Activated CD4-positive, CD25-positive, alpha-beta regulatory T cell treated with anti-CD3 and anti-CD28 coated beads, Interleukin-2, amount 50 U/mL, for 72 hours (primary cell): Measurements from ENCODE around the gene EIF3B.
"Not testable (repeated sequence)": the region's sequence is repeated elsewhere in the genome, so short reads cannot be mapped to it uniquely, and the experiment has no call there.

ENCODE experiments used
- DNase-seq: peaks from one replicate; pipeline ENCODE4 v3.0.0; 2021

EIF3B gene

GRCh38 chr7:2403718-2404648 is 49.4 kb downstream of the EIF3B start:
- DNase-seq = peak; percentile 44

DNA sequence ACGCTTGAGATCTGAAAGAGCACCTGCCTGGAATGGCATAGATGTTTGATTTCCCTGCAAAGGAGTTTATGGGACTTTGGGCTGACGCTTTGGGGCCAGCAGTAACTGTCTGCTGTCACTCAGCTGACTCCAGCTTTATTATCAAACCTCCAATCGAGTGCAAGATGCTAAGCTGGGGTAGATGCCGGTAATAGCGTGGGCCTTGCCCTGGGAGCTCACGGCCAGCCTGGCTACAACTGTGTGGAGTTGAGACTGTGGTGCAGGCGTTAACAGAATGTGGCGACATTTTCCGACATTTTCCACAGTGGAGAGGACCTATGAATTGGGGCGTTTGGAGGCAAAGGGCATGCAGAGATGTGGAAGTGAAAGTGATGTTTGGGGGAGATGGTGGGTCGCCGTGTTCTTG is 50.1 kb downstream of the EIF3B start:
- no peak for DNase-seq

GRCh38 chr7:2405201-2405600 is 50.6 kb downstream of the EIF3B start:
- no peak for DNase-seq

DNA sequence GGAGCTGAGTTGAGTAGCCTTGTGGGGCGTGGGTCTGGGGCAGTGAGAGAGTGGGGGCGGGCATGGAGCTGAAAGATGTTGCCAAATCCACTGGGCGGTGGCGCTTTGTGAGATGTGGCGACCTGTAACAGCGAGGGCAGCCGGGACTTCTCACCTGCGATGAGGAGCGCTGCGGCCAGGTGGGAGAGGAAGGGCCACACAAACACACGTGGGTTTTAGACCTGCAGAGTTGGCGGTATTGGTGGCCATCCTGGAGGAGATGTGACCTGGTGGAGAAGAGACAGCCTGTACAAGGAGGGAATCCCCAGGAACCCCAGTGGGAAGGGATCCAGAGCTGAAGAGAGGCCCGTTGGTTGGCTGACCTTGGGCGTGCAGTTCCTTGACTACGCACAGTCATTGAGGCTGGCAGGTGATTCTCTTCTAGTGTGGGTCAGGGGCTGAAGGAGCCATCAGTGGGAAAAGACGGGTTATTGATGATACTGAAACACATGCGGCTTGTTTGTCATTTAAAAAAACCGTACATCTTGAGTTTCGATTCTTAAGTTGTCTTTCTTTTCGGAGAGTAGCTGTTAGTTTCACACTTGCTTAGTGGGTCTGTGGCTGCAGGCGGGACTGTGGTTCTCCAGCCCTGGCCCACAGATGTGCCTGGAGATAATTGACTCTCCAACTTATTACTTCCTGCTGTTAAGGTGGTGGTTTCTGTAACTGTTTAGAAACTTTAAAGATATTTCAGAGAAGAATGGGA is 51.1 kb downstream of the EIF3B start:
- peak; percentile 53 for DNase-seq

DNA sequence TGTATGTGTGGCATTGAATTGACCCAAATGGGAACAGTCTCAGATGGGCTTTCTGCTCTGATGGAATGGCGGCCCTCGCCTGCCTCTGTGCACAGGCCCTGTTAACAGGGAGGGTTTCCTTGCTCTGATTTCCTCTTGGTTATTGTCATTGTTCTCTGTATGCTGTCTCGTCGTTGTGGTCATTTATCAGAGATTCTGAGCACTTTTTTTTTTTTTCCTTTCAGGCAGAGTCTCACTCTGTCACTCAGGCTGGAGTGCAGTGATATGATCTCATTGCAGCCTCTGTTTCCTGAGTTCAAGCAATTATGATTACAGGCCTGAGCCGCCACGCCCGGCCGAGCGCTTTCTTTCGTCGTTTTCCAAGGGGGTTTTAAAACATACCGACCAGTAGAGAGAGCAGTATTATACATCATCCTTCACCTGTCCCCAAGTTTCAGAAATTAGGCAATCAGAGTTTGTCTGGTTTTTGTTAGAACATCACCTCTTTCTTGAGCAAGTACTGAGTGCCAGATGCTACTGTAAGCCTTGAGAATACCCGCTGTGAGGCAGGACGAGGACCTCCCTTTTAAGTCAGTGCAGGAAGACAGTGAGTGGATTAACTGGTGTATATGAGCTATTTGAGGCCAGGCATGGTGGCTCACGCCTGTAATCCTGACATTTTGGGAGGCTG is 55.3 kb downstream of the EIF3B start:
- no peak for DNase-seq

GRCh38 chr7:2411049-2411448 is 56.4 kb downstream of the EIF3B start:
- no peak for DNase-seq

- no peak for DNase-seq
Measured at GRCh38 chr7:2411815-2412586, 57.4 kb downstream of the EIF3B start.

- DNase-seq = no peak
Measured at GRCh38 chr7:2412587-2413201, 58.1 kb downstream of the EIF3B start.

GRCh38 chr7:2416063-2416462 is 61.4 kb downstream of the EIF3B start:
- DNase-seq = no peak

- no peak for DNase-seq
Measured at GRCh38 chr7:2416650-2417049, 62.0 kb downstream of the EIF3B start.

DNA sequence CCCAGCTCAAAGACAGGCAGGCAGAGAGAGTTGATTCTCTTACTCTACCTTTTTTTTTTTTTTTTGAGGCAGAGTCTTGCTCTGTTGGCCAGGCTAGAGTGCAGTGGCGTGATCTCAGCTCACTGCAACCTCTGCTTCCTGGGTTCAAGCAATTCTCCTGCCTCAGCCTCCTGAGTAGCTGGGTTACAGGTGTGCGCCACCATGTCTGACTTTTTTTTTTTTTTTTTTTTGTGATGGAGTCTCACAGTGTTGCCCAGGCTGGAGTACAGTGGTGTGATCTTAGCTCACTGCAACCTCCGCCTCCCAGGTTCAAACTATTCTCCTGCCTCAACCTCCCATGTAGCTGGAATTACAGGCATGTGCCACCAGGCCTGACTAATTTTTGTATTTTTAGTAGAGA is 62.6 kb downstream of the EIF3B start:
- not testable (repeated sequence) for DNase-seq

- no peak for DNase-seq
Measured at GRCh38 chr7:2417981-2418481, 63.4 kb downstream of the EIF3B start.

DNA sequence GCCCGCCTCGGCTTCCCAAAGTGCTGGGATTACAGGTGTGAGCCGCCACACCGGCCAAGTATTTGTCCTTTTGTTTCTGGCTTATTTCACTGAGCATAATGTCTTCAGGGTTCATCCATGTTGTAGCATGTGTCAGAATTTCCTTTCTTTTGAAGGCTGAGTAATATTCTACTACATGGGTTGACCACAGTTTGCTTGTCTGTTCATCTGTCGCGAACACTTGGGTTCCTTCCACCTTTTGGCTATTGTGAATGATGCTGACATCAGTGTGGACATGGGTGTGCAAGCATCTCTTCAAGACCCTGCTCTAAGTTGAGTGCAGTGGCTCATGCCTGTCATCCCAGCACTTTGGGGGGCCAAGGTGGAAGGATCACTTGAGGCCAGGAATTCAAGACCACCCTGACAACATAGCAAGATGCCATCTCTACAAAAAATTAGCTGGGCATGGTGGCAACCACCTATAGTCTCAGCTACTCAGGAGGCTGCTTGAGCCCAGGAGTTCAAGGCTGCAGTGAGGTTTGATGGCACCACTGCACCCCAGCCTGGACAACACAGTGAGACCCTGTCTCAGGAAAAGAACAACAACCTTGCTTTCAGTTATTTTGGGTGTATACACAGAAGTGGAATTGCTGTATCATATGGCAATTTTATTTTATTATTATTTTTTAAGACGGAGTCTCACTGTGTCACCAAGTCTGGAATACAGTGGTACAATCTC is 65.7 kb downstream of the EIF3B start:
- no peak for DNase-seq

GRCh38 chr7:2421943-2422310 is 67.3 kb downstream of the EIF3B start:
- DNase-seq = no peak

- DNase-seq = no peak
Measured at GRCh38 chr7:2425749-2426148, 71.1 kb downstream of the EIF3B start.
